SK-N-SH (cell line): ENCODE measurements around the gene NLGN1. TPM values are rescaled to one million over a fixed set of nuclear protein-coding genes. Genes with fewer than 3 reads are reported as not detected.

Experiments
- CTCF ChIA-PET: fragments of 300-600, 350-600 bp; formaldehyde crosslinking; extraction: SDS; loops from one replicate; lab custom pipeline; 2021; lab: Yijun Ruan, JAX
- POLR2A ChIA-PET: fragments of 350-600 bp; sonication (Branson Sonifier 250); formaldehyde crosslinking; extraction: SDS; loops from one replicate; lab custom pipeline; 2020; ENCODE audit warnings: antibody characterized with exemption, inconsistent platforms; lab: Yijun Ruan, JAX
- DNase-seq: peaks from one replicate; pipeline ENCODE4 v3.0.0; 2012
- H2AFZ ChIP-seq: fragments of 200-600 bp; sonication (generic); 2 replicates; pipeline ENCODE4 v1.8.1; 2016; ENCODE audit warnings: antibody characterized with exemption, mild to moderate bottlenecking, low read depth
- H3F3A ChIP-seq: fragments of 200-600 bp; sonication (generic); replicated peaks from 2 replicates; pipeline ENCODE3; 2016; ENCODE audit warnings: antibody characterized with exemption, mild to moderate bottlenecking; ENCODE audit not compliant: insufficient read depth
- H3K27ac ChIP-seq, 2 experiments: fragments of 200-500 bp in 1 of 2; fragments of 200-600 bp in 1 of 2; sonication (Bioruptor generic) in 1 of 2; sonication (generic), shearing (Covaris generic) in 1 of 2; 2 replicates each; pipeline versions ENCODE4 v1.5.1 to v1.6.1; 2014 to 2016; ENCODE audit warnings: low read depth in 2 of 2, inconsistent platforms in 1 of 2, low read length in 1 of 2, mild to moderate bottlenecking in 1 of 2, mixed read lengths in 1 of 2
- H3K27me3 ChIP-seq: fragments of 200-600 bp; sonication (generic), shearing (Covaris generic); 2 replicates; pipeline ENCODE4 v1.6.1; 2016; ENCODE audit warnings: mixed run types; ENCODE audit not compliant: insufficient read depth
- H3K36me3 ChIP-seq, 2 experiments: fragments of 200-500 bp in 1 of 2; fragments of 200-600 bp in 1 of 2; sonication (Bioruptor generic) in 1 of 2; sonication (generic) in 1 of 2; replicated peaks in 1 of 2; 2 replicates each; pipeline versions ENCODE3 to v1.5.1; 2014 to 2016; ENCODE audit warnings: low read length in 1 of 2, mild to moderate bottlenecking in 1 of 2; ENCODE audit not compliant: insufficient read depth in 2 of 2, control insufficient read depth in 1 of 2
- H3K4me1 ChIP-seq, 2 experiments: fragments of 200-500 bp in 1 of 2; fragments of 200-600 bp in 1 of 2; sonication (Bioruptor generic) in 1 of 2; sonication (generic), shearing (Covaris generic) in 1 of 2; 2 replicates each; pipeline versions ENCODE4 v1.5.1 to v1.6.1; 2014 to 2016; ENCODE audit warnings: low read depth in 1 of 2, low read length in 1 of 2, mixed run types in 1 of 2; ENCODE audit not compliant: insufficient read depth in 2 of 2, control insufficient read depth in 1 of 2
- H3K4me2 ChIP-seq: fragments of 200-600 bp; sonication (generic), shearing (Covaris generic); 2 replicates; pipeline ENCODE4 v1.6.1; 2017; ENCODE audit warnings: mixed run types
- H3K4me3 ChIP-seq, 2 experiments: fragments of 200-500 bp in 1 of 2; fragments of 200-600 bp in 1 of 2; sonication (Bioruptor generic) in 1 of 2; sonication (generic), shearing (Covaris generic) in 1 of 2; 2 replicates each; pipeline versions ENCODE4 v1.5.1 to v1.8.1; 2014 to 2016; ENCODE audit warnings: low read depth in 2 of 2, inconsistent platforms in 1 of 2, low read length in 1 of 2, mild to moderate bottlenecking in 1 of 2, mixed read lengths in 1 of 2, moderate library complexity in 1 of 2
- H3K79me2 ChIP-seq: fragments of 200-600 bp; sonication (generic); 2 replicates; pipeline ENCODE4 v1.8.1; 2017; ENCODE audit warnings: mild to moderate bottlenecking; ENCODE audit not compliant: insufficient read depth
- H3K9ac ChIP-seq: fragments of 200-600 bp; sonication (generic); 2 replicates; pipeline ENCODE4 v1.6.1; 2017; ENCODE audit warnings: mixed run types
- H3K9me2 ChIP-seq: fragments of 200-600 bp; sonication (generic); 2 replicates; pipeline ENCODE4 v1.6.1; 2017; ENCODE audit warnings: mixed run types
- H3K9me3 ChIP-seq: fragments of 200-600 bp; sonication (generic); 2 replicates; pipeline ENCODE4 v1.6.1; 2017; ENCODE audit warnings: mixed run types, mild to moderate bottlenecking, moderate library complexity
- H4K20me1 ChIP-seq: fragments of 200-600 bp; sonication (generic); 2 replicates; pipeline ENCODE4 v1.6.1; 2017; ENCODE audit warnings: mild to moderate bottlenecking, mixed run types; ENCODE audit not compliant: insufficient read depth
- ELF1 ChIP-seq: IDR thresholded peaks from 2 replicates; pipeline ENCODE4 v1.4.0; 2012
- EZH2phosphoT487 ChIP-seq: fragments of 200-600 bp; sonication (generic); IDR thresholded peaks from 2 replicates; pipeline ENCODE4 v1.6.1; 2017; ENCODE audit warnings: low read depth, mixed run types, mild to moderate bottlenecking, antibody characterized with exemption, moderate library complexity, borderline replicate concordance
- FOXM1 ChIP-seq: IDR thresholded peaks from 2 replicates; pipeline ENCODE4 v1.4.0; 2012; ENCODE audit warnings: low read depth, mild to moderate bottlenecking
- GABPA ChIP-seq: IDR thresholded peaks from 2 replicates; pipeline ENCODE4 v1.4.0; 2012; ENCODE audit warnings: low read depth, mild to moderate bottlenecking
- GATA2 ChIP-seq: sonication (generic); formaldehyde crosslinking; IDR thresholded peaks from 2 replicates; pipeline ENCODE4 v1.5.0; 2020; ENCODE audit warnings: mild to moderate bottlenecking, missing genetic modification reagents
- JUND ChIP-seq: IDR thresholded peaks from 2 replicates; pipeline ENCODE4 v1.4.0; 2012
- NRF1 ChIP-seq: IDR thresholded peaks from 2 replicates; pipeline ENCODE4 v1.6.1; 2012; ENCODE audit warnings: low read depth, mild to moderate bottlenecking, low read length
- RCOR1 ChIP-seq: fragments of 150-350 bp; IDR thresholded peaks from 2 replicates; pipeline ENCODE4 v1.6.1; 2017; ENCODE audit warnings: antibody characterized with exemption, low read length
- RXRA ChIP-seq: IDR thresholded peaks from 2 replicates; pipeline ENCODE4 v1.4.0; 2012; ENCODE audit warnings: low read depth, mild to moderate bottlenecking, borderline replicate concordance
- WGBS: methylation state at CpG from one replicate; pipeline ENCODE4 v1.1.6; 2017; ENCODE audit warnings: low lambda C conversion rate; 5-methylcytosine and 5-hydroxymethylcytosine counted together
- polyA plus RNA-seq, 3 experiments: library from polyadenylated mRNA; depleted of rRNA; stranded (reverse); fragments of >200 nt; gene quantifications; 2 replicates each; pipeline ENCODE4 v1.2.3, GENCODE V29; 2012
- TF ChIP-seq, protein P1 (sequence below): IDR thresholded peaks from 2 replicates; pipeline ENCODE4 v1.6.1; 2012; ENCODE audit warnings: mild to moderate bottlenecking, low read depth, low read length, moderate library complexity
- TF ChIP-seq, protein P2 (sequence below): IDR thresholded peaks from 2 replicates; pipeline ENCODE4; 2012
- TF ChIP-seq, protein P3 (sequence below): fragments of 150-350 bp; IDR thresholded peaks from 2 replicates; pipeline ENCODE4 v1.6.1; 2017; ENCODE audit warnings: antibody characterized with exemption, low read length, low read depth, borderline replicate concordance
- TF ChIP-seq, protein P4 (sequence below): IDR thresholded peaks from 2 replicates; pipeline ENCODE4 v1.4.0; 2012; ENCODE audit warnings: low read depth, borderline replicate concordance

The NLGN1 gene
- polyA plus RNA-seq, 1 of the 3 experiments (the other 2 are of a cell fraction): 1.5 TPM

DNA sequence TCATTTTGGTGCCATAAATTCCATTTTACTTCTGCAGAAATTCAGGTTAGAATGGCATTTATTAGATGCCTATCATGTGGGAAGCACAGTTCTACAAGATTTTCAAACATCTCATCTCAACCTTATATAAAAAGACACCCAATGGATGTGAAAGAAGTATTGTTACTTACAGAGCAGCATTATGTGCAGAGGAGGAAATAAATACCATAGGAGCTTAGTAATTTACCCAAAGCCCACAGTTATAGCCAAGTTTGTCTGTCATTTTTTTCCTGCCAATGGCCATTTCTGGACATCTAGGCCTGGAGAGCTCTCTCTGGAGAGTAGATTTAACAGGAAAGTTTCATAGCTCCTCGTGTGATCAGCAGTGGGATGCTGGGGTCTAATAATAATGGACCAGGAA is 802.2 kb downstream of the NLGN1 start:
- no peak for DNase-seq
- peak overlapping the region in 1 of 2 experiments; percentile 18; a peak in 1 of 4 replicates for H3K27ac ChIP-seq

More for the DNA sequence above, 802.2 kb downstream of the NLGN1 start:
- peaks cover 4% of the 10 kb centered on the region for H3F3A ChIP-seq
- POLR2A ChIA-PET: no interaction called here
- H3K9me2 ChIP-seq: no peaks in the 10 kb centered on the region
- no peaks in the 10 kb centered on the region for H3K27me3 ChIP-seq
- H3K79me2 ChIP-seq: no peaks in the 10 kb centered on the region
- TF ChIP-seq, protein P1, sequence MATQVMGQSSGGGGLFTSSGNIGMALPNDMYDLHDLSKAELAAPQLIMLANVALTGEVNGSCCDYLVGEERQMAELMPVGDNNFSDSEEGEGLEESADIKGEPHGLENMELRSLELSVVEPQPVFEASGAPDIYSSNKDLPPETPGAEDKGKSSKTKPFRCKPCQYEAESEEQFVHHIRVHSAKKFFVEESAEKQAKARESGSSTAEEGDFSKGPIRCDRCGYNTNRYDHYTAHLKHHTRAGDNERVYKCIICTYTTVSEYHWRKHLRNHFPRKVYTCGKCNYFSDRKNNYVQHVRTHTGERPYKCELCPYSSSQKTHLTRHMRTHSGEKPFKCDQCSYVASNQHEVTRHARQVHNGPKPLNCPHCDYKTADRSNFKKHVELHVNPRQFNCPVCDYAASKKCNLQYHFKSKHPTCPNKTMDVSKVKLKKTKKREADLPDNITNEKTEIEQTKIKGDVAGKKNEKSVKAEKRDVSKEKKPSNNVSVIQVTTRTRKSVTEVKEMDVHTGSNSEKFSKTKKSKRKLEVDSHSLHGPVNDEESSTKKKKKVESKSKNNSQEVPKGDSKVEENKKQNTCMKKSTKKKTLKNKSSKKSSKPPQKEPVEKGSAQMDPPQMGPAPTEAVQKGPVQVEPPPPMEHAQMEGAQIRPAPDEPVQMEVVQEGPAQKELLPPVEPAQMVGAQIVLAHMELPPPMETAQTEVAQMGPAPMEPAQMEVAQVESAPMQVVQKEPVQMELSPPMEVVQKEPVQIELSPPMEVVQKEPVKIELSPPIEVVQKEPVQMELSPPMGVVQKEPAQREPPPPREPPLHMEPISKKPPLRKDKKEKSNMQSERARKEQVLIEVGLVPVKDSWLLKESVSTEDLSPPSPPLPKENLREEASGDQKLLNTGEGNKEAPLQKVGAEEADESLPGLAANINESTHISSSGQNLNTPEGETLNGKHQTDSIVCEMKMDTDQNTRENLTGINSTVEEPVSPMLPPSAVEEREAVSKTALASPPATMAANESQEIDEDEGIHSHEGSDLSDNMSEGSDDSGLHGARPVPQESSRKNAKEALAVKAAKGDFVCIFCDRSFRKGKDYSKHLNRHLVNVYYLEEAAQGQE: no peak
- TF ChIP-seq JUND (no peak), FOXM1 (no peak), RXRA (no peak), EZH2phosphoT487 (no peak), NRF1 (no peak), GABPA (no peak), ELF1 (no peak), RCOR1 (no peak), GATA2 (no peak)
- TF ChIP-seq, protein P2, sequence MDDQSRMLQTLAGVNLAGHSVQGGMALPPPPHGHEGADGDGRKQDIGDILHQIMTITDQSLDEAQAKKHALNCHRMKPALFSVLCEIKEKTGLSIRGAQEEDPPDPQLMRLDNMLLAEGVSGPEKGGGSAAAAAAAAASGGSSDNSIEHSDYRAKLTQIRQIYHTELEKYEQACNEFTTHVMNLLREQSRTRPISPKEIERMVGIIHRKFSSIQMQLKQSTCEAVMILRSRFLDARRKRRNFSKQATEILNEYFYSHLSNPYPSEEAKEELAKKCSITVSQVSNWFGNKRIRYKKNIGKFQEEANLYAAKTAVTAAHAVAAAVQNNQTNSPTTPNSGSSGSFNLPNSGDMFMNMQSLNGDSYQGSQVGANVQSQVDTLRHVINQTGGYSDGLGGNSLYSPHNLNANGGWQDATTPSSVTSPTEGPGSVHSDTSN: no peak
- TF ChIP-seq, protein P3, sequence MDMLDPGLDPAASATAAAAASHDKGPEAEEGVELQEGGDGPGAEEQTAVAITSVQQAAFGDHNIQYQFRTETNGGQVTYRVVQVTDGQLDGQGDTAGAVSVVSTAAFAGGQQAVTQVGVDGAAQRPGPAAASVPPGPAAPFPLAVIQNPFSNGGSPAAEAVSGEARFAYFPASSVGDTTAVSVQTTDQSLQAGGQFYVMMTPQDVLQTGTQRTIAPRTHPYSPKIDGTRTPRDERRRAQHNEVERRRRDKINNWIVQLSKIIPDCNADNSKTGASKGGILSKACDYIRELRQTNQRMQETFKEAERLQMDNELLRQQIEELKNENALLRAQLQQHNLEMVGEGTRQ: no peak
- TF ChIP-seq, protein P4, sequence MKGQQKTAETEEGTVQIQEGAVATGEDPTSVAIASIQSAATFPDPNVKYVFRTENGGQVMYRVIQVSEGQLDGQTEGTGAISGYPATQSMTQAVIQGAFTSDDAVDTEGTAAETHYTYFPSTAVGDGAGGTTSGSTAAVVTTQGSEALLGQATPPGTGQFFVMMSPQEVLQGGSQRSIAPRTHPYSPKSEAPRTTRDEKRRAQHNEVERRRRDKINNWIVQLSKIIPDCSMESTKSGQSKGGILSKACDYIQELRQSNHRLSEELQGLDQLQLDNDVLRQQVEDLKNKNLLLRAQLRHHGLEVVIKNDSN: no peak
- no peaks in the 10 kb centered on the region for H4K20me1 ChIP-seq
- no peak overlapping the region; the same call in 1 of the 2 replicates for H2AFZ ChIP-seq
- H3K4me2 ChIP-seq: no peak overlapping the region
- CTCF ChIA-PET: no interaction called here
- peaks cover 0 to 3% of the 10 kb centered on the region in 2 experiments for H3K36me3 ChIP-seq
- no peak overlapping the region for H3K4me3 ChIP-seq
- H3K9ac ChIP-seq: no peak overlapping the region
- WGBS: 81% methylated on average over 1 of the region's 1 CpG
- H3K4me1 ChIP-seq: peaks cover 0 to 7% of the 10 kb centered on the region in 2 experiments; a peak in 1 of 4 replicates
- peaks cover 2% of the 10 kb centered on the region; the same call in 1 of the 2 replicates for H3K9me3 ChIP-seq
